Hematopoietic multipotent progenitor cell treated with erythropoietin and hydrocortisone succinate and interleukin-3 and kit ligand, for 6 days (in vitro differentiated cells): ENCODE measurements around the gene VIT.
"Not testable (repeated sequence)": the region's sequence is repeated elsewhere in the genome, so short reads cannot be mapped to it uniquely, and the experiment has no call there.

Source experiments
- DNase-seq: peaks from one replicate; pipeline ENCODE4 v3.0.0-alpha.2; 2015

Gene VIT

GRCh38 chr2:36811071-36811470 is 114.6 kb downstream of the VIT start:
- no peak for DNase-seq

- DNase-seq = no peak
Measured at GRCh38 chr2:36812196-36812595, 115.7 kb downstream of the VIT start.

GRCh38 chr2:36818542-36818941 is 122.0 kb downstream of the VIT start:
- DNase-seq = no peak

- DNase-seq = no peak
Measured at GRCh38 chr2:36819095-36819711, 122.7 kb downstream of the VIT start.

GRCh38 chr2:36820942-36821605 is 124.6 kb downstream of the VIT start:
- DNase-seq = no peak

- DNase-seq = no peak
Measured at GRCh38 chr2:36823862-36824261, 127.4 kb downstream of the VIT start.

- no peak for DNase-seq
Measured at GRCh38 chr2:36824273-36824672, 127.8 kb downstream of the VIT start.

GRCh38 chr2:36824683-36825082 is 128.2 kb downstream of the VIT start:
- DNase-seq = not testable (repeated sequence)

- DNase-seq = no peak
Measured at GRCh38 chr2:36831185-36831584, 134.7 kb downstream of the VIT start.

- DNase-seq = no peak
Measured at GRCh38 chr2:36834203-36834602, 137.7 kb downstream of the VIT start.

- no peak for DNase-seq
Measured at GRCh38 chr2:36834731-36835524, 138.4 kb downstream of the VIT start.

GRCh38 chr2:36839976-36840617 is 143.6 kb downstream of the VIT start:
- DNase-seq = no peak

- DNase-seq = no peak
Measured at GRCh38 chr2:36843838-36844237, 147.3 kb downstream of the VIT start.

GRCh38 chr2:36849265-36849664 is 152.8 kb downstream of the VIT start:
- DNase-seq = no peak

- DNase-seq = no peak
Measured at GRCh38 chr2:36854241-36854640, 157.7 kb downstream of the VIT start.

GRCh38 chr2:36855429-36855828 is 158.9 kb downstream of the VIT start:
- no peak for DNase-seq

- no peak for DNase-seq
Measured at GRCh38 chr2:36857713-36858112, 161.2 kb downstream of the VIT start.

GRCh38 chr2:36858551-36859365 is 162.3 kb downstream of the VIT start:
- no peak for DNase-seq

- no peak for DNase-seq
Measured at GRCh38 chr2:36859366-36859792, 162.9 kb downstream of the VIT start.

- DNase-seq = no peak
Measured at GRCh38 chr2:36861896-36862295, 165.4 kb downstream of the VIT start.
